ES-I3 (cell line): Measurements from ENCODE around the gene ZNF530.

Experiments
- H3K36me3 ChIP-seq: 2 replicates; pipeline ENCODE4 v1.6.1; 2013; ENCODE audit warnings: mild to moderate bottlenecking, low read length, control low read depth, moderate library complexity; ENCODE audit not compliant: insufficient read depth
- H3K4me1 ChIP-seq: 2 replicates; pipeline ENCODE4 v1.6.1; 2013; ENCODE audit warnings: mild to moderate bottlenecking, control low read depth, low read length; ENCODE audit not compliant: insufficient read depth
- H3K9ac ChIP-seq: 2 replicates; pipeline ENCODE4 v1.6.1; 2013; ENCODE audit warnings: low read depth, mild to moderate bottlenecking, low read length, moderate library complexity
- H3K9me3 ChIP-seq: 2 replicates; pipeline ENCODE4 v1.6.1; 2013; ENCODE audit warnings: mild to moderate bottlenecking, low read length, moderate library complexity; ENCODE audit not compliant: control insufficient read depth, insufficient read depth

The ZNF530 gene

DNA sequence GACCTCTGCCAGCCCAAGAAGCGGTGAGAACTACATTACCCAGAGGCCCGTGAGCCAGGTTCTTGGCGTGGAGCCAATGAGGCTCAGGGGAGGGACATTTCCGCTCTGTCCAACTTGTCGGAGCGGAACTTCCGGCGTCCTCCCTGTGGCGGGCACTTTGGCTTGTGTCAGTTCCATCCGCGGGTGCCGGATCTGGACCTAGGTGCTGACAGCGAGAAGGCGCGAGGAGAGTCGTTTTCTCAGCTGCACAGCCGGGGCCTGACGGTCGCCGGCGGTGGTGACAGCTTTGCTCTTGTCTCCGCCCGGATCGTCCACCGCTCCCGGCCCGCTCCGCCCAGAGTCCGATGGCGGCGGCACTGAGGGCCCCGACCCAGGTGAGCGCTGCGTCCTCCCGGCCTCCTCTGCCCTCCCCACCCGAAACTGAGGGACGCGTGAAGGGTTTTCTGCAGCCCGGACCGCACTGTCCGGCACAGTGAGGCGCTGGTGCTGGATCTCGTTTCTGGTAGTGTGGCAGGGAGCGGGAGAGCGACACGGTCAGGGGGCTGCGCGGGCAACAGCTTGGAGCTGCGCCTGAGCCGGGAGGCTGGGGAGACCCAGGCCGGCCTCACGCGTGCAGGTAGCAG is at the start of gene ZNF530:
TSS of gene ZNF530 (plus strand) at position 125 of the 623 bp plus-strand sequence. CDS start 4,461 bp downstream, outside the sequence.
- no peaks in the 10 kb centered on the region for H3K4me1 ChIP-seq
- peak within 1 kb of the TSS; percentile 66; the same call in 1 of the 2 replicates for H3K9ac ChIP-seq
- 0 out of 2 replicates have a peak, but pooled peaks cover 1% of the 10 kb centered on the region for H3K36me3 ChIP-seq
- no peaks in the 10 kb centered on the region for H3K9me3 ChIP-seq

DNA sequence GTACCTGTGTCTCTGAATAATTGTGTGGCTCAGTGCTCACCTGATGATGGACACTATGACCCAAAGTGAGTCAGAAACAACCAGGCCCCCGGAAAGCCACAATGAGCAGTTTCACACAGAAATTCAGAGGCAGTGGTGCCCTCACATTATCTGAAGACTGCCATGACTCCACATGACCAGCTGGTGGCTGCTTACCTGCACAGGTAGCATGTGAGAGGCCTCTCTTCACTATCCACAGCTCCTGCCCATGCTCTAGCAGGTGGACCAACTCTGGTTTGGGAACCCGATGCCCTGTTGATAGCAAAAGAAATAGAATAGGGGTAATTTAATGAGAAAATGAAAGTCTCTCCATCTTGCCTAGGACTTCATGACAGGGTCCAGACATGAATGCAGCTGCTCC is 47.3 kb upstream of the ZNF530 start:
- Histone ChIP-seq H3K4me1 (no peaks in the 10 kb centered on the region), H3K36me3 (peaks cover 53% of the 10 kb centered on the region), H3K9me3 (peaks cover 6% of the 10 kb centered on the region), H3K9ac (no peak overlapping the region)

DNA sequence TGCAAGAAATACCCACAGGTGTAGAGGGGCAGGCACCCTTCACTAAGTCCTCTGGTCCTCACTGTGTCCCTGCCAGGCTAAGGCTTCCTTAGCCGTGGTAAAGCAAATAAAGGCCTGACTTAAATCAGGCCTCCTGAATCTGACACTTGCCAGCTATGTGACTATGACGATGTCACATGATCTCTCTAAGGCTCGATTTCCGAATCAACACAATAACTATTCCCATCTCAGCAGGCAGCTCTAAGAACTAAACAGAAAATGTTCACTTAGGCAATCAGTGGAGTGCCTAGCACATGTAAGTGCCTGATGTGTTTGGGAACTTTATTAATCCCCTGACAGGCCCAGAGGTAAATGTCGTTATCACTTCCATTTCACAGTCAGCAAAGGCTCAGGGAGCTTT is 42.0 kb upstream of the ZNF530 start:
- no peak overlapping the region for H3K9ac ChIP-seq
- H3K9me3 ChIP-seq, result peaks cover 4% of the 10 kb centered on the region
- H3K36me3 ChIP-seq, result peaks cover 26% of the 10 kb centered on the region

DNA sequence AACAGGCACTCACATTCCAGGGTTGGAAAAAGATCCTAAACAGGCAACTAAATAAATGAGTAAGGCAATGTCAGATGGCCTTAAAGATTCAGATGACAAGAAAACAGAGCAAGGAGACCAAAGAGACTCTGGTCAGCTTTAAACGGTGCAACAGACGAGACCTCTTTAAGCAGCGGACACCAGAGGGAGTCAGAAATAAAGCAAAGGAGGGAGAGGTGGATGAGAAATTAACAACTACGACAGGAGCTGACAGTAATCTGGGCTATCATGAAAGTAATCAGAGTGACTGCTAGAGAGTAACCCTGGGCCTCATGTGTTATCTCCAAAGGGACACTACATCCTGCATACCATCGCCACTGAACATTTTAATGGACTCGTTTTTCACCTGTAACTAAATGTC is 41.2 kb upstream of the ZNF530 start:
- peaks cover 20% of the 10 kb centered on the region for H3K36me3 ChIP-seq
- H3K4me1 ChIP-seq, result 0 out of 2 replicates have a peak, but pooled peaks cover 5% of the 10 kb centered on the region
- peak overlapping the region; percentile 89; the same call in 1 of the 2 replicates for H3K9ac ChIP-seq
- peaks cover 10% of the 10 kb centered on the region for H3K9me3 ChIP-seq

More for the DNA sequence above, 42.0 kb upstream of the ZNF530 start:
- H3K4me1 ChIP-seq, result 0 out of 2 replicates have a peak, but pooled peaks cover 5% of the 10 kb centered on the region

DNA sequence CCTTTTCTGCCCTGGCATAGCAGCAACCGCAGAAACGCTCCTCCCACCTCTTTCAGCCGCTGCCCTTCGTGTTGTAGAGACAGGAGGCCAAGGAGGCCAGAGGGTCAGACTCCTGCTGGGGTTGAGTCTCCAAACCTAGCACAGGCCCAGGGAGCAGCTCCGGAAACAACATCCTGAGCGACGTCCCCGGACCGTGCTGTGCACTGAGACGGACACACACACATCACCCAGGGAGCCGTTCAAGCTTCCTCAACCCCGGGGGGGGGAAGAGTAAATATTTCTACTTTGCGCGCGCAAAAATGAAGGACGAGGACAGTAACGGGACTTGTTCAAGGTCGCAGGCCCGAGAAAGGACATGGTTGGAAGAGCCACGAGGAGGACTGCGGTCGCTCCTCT is 40.7 kb upstream of the ZNF530 start:
- peaks cover 13% of the 10 kb centered on the region for H3K9me3 ChIP-seq

DNA sequence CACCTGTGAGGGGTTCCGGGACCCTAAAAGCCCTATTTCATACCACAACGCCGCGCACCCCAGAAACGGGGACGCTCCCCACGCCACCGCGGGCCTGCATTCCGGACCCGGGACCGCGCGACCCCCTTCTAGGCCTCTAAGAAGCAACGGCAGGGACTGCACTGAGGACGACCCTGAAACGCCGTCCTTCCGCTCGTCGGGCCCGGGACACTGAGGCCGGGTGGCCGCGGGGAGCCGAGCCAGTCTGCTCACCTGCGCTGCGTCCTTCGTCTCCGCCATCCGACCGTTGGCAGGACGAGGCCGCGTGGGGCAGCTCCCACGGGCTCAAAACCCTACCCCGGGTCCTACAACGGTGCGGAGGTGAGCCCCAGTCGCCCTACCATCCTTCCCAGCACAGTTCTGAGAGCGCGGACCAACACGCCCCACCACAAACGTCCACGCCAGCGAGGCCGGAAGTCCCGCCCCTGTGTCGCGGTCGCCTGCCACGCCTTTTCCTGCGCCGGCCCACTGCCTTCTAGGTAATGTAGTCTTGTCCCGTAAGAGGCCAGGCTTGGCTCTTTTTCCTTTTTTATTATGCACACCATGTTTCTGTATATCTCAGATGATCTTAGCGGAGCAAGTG is 40.2 kb upstream of the ZNF530 start, which contains the start of gene ZNF550:
TSS of gene ZNF550 (minus strand) at position 460 of the 622 bp plus-strand sequence. CDS start at position 279, 181 bp downstream.
- Histone ChIP-seq H3K9ac (peak within 1 kb of the TSS; percentile 89), H3K4me1 (0 out of 2 replicates have a peak, but pooled peaks cover 5% of the 10 kb centered on the region), H3K36me3 (peaks cover 13% of the 10 kb centered on the region), H3K9me3 (peaks cover 13% of the 10 kb centered on the region)

More for the DNA sequence above, 40.7 kb upstream of the ZNF530 start:
- peak overlapping the region; percentile 89 for H3K9ac ChIP-seq
- 0 out of 2 replicates have a peak, but pooled peaks cover 5% of the 10 kb centered on the region for H3K4me1 ChIP-seq
- H3K36me3 ChIP-seq, result peaks cover 18% of the 10 kb centered on the region

DNA sequence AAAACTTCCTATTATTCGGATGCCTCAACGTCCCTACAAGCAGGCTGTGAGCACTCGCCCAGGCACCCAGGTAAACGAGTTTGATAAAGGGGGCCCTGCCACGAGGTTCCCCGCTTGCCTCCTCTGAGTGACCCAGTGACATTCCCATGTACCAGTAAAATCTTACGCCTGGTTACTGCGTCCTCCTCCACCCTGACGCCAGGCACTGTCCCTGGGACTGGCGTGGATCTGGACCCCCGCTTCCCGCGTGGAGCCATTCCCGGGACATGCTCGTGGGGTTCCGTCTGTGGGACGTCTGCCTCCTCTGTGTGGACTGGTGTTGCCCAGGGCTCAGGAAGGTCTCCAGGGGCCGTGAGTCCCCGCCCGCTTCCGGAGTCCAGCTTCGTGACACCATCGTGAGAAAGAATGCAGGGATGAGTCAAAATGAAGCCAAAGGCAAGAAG is 39.6 kb upstream of the ZNF530 start:
- H3K36me3 ChIP-seq, result peaks cover 9% of the 10 kb centered on the region
- peaks cover 13% of the 10 kb centered on the region for H3K9me3 ChIP-seq
- H3K9ac ChIP-seq, result no peak overlapping the region; the same call in 1 of the 2 replicates
- 0 out of 2 replicates have a peak, but pooled peaks cover 5% of the 10 kb centered on the region for H3K4me1 ChIP-seq

DNA sequence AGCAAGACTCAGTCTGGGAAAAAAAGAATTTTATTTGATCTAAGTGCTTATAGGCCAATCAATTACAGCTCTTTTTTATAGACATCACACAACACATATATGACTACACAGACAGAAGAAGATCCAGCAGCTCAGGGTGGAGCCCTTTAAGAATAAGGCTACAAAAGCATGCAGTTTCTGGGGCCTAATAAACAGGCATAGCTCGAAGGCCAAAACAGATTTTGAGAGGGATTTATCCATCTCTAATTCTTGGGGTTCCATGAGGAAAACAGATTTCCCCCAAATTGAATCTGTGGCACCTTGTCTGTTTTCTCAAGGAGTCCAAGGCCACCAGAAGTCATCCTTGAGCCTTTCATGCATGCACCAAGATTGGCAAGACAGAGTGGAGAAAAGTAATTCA is 36.1 kb upstream of the ZNF530 start:
- no peak overlapping the region for H3K9ac ChIP-seq
- no peaks in the 10 kb centered on the region for H3K36me3 ChIP-seq
- H3K4me1 ChIP-seq, result no peaks in the 10 kb centered on the region
- peaks cover 17% of the 10 kb centered on the region for H3K9me3 ChIP-seq

DNA sequence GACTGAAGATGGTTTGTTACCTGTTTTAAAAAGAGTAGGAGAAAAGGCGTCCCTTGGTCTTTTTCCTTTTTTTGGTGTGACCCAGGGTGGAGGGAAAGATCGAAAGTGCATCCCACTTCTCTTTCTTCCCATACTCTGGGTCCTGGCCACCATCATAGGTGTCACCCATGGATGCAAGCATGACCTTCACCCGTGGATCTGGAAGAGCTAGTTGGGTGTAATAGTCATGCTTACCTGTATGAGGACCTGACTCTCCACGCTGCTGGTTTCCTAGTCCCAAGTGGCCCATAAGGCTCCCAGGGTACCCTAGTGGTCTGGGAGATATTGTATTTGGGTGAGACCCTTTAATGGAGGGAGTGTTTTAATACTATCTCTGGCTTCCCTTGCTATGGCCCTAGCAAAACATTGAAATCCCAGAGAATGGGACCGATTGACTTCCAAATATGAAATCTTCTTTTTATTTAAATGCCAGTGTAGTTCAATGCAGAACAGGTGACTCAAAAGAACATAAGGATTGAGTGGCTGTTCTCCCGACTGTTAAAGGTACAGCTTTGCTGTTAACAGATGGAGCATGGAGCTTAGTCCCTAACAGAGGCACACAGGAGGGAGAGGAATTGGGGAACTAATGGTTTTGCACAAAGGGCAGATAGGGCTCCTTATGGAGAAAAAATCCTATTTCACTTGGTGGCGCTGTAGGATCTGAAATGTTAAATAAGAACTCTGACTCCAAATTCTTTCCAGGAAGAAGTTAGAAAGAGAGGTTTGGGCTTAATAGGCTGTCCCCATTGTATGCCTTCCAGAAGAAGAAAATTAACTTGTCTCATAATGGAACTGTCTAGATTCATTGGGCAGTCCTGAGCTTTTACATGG is 33.1 kb upstream of the ZNF530 start:
- Histone ChIP-seq H3K36me3 (peaks cover 2% of the 10 kb centered on the region; the same call in 1 of the 2 replicates), H3K9me3 (peaks cover 15% of the 10 kb centered on the region), H3K9ac (no peak overlapping the region), H3K4me1 (no peaks in the 10 kb centered on the region)

DNA sequence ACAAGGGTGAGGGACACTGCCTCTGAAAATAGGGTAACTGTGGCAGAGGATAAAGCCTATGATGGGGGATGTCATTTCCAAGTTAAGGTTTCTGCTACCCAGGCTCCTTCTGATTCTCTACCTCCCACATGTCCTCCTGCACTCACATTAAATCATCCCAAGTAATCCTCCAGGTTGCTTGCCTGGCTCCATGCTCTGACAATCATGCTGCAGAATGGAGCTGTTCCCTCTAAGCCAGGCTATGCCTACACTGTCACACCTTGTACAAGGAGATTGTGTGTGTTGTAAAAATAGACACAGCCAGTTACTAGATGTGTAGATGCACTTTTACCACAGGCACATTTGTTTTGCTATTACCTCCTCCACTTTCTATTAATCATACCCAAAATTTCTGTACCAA is 29.0 kb upstream of the ZNF530 start:
- Histone ChIP-seq H3K4me1 (no peaks in the 10 kb centered on the region), H3K9me3 (peaks cover 25% of the 10 kb centered on the region), H3K9ac (no peak overlapping the region), H3K36me3 (peaks cover 34% of the 10 kb centered on the region)

DNA sequence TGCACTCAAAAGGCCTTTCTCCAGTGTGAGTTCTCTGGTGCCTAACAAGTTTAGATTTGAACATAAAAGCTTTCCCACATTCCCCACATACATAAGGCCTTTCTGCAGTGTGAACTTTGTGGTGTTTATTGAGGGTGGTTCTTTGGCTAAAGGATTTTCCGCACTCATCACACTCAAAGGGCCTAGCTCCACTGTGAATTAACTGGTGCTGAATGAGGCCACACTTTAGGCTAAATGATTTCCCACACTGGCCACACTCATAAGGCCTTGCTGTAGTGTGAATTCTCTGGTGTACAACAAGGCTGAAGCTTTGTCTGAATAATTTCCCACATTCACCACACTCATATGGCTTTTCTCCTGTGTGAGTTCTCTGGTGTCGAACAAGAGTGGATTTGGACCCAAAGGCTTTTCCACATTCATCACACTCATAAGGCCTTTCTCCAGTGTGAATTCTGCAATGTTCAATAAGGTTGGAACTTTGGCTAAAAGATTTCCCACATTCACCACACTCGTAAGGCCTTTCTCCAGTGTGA is 27.2 kb upstream of the ZNF530 start:
- Histone ChIP-seq H3K9ac (no peak overlapping the region), H3K4me1 (no peaks in the 10 kb centered on the region), H3K36me3 (peaks cover 39% of the 10 kb centered on the region), H3K9me3 (peaks cover 30% of the 10 kb centered on the region)

DNA sequence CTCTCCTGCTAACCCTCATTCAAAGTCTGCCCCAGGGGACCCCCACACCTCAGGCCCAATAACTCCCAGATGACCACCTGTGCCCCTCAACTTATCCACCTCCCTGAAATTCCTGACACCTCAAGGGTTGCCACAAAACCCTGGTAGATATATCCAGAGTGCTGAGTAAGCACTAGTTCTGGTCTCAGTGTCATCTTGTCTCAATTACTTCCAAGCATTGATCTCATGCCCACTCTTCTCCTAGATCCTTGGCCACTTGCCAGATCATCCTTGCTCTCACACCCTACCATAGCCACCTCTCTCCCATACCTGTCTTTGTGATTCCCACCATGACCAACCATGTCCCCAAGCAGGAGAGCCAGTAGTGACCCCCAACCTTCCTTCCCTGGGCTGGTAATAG is 23.0 kb upstream of the ZNF530 start:
- Histone ChIP-seq H3K9ac (no peak overlapping the region), H3K9me3 (peaks cover 30% of the 10 kb centered on the region), H3K4me1 (no peaks in the 10 kb centered on the region), H3K36me3 (peaks cover 36% of the 10 kb centered on the region)

DNA sequence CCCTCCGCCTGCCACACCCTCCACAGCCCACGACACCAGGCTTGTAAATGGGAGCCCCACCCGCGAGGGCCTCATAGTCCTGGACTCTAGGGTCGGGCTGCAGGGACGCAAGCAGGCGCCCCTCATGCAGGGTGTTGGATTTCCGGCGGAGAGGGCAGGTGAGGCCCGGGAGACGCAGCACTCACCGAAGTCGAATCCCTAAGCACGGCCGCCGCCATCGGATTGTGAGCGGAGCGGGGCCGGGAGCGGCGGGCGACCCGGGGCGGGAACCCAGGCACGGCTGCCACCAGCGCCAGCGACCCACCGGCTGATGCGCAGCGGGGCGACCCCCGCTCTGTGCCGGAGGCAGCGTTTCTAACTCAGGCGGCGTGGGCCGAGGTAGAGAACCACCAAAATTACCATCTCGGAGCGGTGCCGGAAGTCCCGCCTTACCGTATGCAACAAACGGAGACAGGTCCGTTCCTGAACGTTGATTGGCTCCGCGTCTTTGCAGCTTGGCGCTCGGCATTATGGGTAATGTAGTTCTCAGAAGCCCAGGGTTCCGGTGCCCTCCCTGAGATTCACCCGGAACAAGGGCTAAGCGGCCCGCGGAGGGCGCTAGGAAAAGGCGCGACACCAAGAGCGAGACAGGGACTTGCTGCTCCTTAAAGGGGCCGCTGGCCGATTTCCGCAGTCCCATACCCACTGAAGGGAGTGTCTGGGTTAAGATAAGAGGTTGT is 21.0 kb upstream of the ZNF530 start, which contains the start of gene ZNF416:
TSS of gene ZNF416 (minus strand) at position 425 of the 719 bp plus-strand sequence. CDS start at position 218, 207 bp downstream.
- Histone ChIP-seq H3K9ac (peak within 1 kb of the TSS; percentile 79), H3K4me1 (no peaks in the 10 kb centered on the region), H3K9me3 (peaks cover 28% of the 10 kb centered on the region), H3K36me3 (peaks cover 17% of the 10 kb centered on the region; the same call in 1 of the 2 replicates)
